T-helper 1 cell treated with Interleukin-12 subunit alpha and Interleukin-12 subunit beta and Interleukin-4 antibody, amounts not matched to agents 30 ng/mL and 1 ng/mL, for 36 hours (primary cell): ENCODE data around the gene SLC39A11. TPM values are rescaled to one million over a fixed set of nuclear protein-coding genes. Genes with fewer than 3 reads are reported as not detected.

ENCODE experiments used
- intact Hi-C: fragments of 100-400 bp; cut with micrococcal nuclease; formaldehyde crosslinking; loops from one replicate; pipeline ENCODE4 v1.15.1; 2024
- total RNA-seq: library from RNA; stranded (reverse); gene quantifications from 2 replicates; pipeline ENCODE4 v1.2.3, GENCODE V29; 2022

Gene SLC39A11
- total RNA-seq, 1 donor from 2014 or later, result 27.9 TPM

- intact Hi-C loops, result no loop called here
Measured at GRCh38 chr17:73043686-73044581, 48.6 kb downstream of the SLC39A11 start.

- intact Hi-C loops, result no loop called here
Measured at GRCh38 chr17:73042809-73043685, 49.4 kb downstream of the SLC39A11 start.

- intact Hi-C loops, result no loop called here
Measured at GRCh38 chr17:73042225-73042624, 50.3 kb downstream of the SLC39A11 start.

GRCh38 chr17:73039282-73039681 lies 53.2 kb downstream of the SLC39A11 start:
- intact Hi-C loops, result no loop called here

- intact Hi-C loops, result no loop called here
Measured at GRCh38 chr17:73031472-73031871, 61.0 kb downstream of the SLC39A11 start.

- intact Hi-C loops, result no loop called here
Measured at GRCh38 chr17:73030995-73031394, 61.5 kb downstream of the SLC39A11 start.

- intact Hi-C loops, result no loop called here
Measured at GRCh38 chr17:73030501-73030921, 62.0 kb downstream of the SLC39A11 start.

GRCh38 chr17:73029991-73030390 lies 62.5 kb downstream of the SLC39A11 start:
- intact Hi-C loops, result no loop called here

GRCh38 chr17:73029021-73029420 lies 63.5 kb downstream of the SLC39A11 start:
- intact Hi-C loops, result no loop called here

GRCh38 chr17:73028299-73028755 lies 64.2 kb downstream of the SLC39A11 start:
- intact Hi-C loops, result no loop called here

GRCh38 chr17:73027130-73027741 lies 65.3 kb downstream of the SLC39A11 start:
- intact Hi-C loops, result no loop called here

GRCh38 chr17:73025041-73025560 lies 67.4 kb downstream of the SLC39A11 start:
- intact Hi-C loops, result no loop called here

GRCh38 chr17:73023759-73024158 lies 68.7 kb downstream of the SLC39A11 start:
- intact Hi-C loops, result no loop called here

GRCh38 chr17:73022694-73023093 lies 69.8 kb downstream of the SLC39A11 start:
- intact Hi-C loops, result no loop called here

GRCh38 chr17:73021771-73022170 lies 70.7 kb downstream of the SLC39A11 start:
- intact Hi-C loops, result no loop called here

- intact Hi-C loops, result no loop called here
Measured at GRCh38 chr17:73020110-73020509, 72.4 kb downstream of the SLC39A11 start.

GRCh38 chr17:73018599-73018998 lies 73.9 kb downstream of the SLC39A11 start:
- intact Hi-C loops, result no loop called here

GRCh38 chr17:73017658-73018057 lies 74.8 kb downstream of the SLC39A11 start:
- intact Hi-C loops, result no loop called here

GRCh38 chr17:73015722-73016276 lies 76.7 kb downstream of the SLC39A11 start:
- intact Hi-C loops, result no loop called here

GRCh38 chr17:73013816-73014663 lies 78.4 kb downstream of the SLC39A11 start:
- intact Hi-C loops, result no loop called here
